HG02678 (cell line): ENCODE measurements around the gene ZYG11A.

Experiments used
- ATAC-seq: cut with Tn5 transposase; IDR thresholded peaks from one replicate; pipeline ENCODE4 v1.9.1; 2021; ENCODE audit warnings: mild to moderate bottlenecking, moderate library complexity; ENCODE audit not compliant: unreplicated experiment

Gene ZYG11A

DNA sequence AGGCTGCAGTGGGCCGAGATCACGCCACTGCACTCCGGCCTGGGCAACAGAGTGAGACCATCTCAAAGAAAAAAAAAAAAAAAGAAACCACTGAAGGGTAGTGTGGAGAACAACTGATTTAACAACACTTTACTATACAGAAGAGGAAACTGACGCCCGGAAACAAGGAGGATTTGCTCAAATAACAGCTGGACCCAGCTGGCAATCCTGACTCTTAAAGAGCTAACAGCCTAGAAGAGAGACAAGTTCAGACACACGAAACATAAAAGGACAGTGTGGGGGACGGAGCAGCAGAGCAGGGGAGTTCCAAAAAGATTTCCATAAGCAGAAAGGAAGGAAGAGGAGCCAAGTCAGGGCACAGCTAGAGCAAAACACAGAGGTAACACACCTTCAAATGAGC is 74.6 kb downstream of the ZYG11A start:
- ATAC-seq, result no peak

DNA sequence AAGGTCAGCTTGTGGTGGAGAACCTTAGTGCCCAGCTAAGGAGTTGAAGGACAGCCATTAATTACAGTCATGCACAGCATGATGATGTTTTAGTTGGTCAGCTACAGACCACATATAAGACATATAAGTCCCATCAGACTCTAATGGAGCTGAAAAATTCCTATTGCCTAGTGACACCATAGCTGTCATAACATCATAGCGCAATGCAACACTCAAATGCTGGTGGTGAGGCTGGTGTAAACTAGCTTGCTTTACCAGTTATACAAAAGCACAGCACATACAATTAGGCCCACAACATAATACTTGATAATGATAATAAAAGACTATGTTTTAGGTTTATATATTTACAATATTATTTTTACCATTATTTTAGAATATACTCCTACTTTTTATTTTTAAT is 75.0 kb downstream of the ZYG11A start:
- ATAC-seq, result no peak

DNA sequence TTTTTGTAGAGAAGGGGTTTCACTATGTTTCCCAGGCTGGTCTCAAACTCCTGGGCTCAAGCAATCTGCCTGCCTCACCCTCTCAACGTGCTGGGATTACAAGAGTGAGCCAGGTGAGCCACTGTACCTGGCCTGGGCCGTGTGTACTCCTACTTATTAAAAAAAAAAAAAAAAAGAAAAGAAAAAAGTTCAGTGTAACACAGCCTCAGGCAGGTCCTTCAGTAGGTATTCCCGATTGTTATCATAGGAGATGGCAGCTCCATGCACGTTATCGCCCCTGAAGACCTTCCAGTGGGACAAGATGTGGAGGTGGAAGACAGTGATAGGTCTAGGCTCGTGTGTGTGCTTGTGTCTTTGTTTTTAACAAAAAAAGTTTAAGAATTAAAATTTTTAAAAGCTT is 75.6 kb downstream of the ZYG11A start:
- ATAC-seq, result no peak

DNA sequence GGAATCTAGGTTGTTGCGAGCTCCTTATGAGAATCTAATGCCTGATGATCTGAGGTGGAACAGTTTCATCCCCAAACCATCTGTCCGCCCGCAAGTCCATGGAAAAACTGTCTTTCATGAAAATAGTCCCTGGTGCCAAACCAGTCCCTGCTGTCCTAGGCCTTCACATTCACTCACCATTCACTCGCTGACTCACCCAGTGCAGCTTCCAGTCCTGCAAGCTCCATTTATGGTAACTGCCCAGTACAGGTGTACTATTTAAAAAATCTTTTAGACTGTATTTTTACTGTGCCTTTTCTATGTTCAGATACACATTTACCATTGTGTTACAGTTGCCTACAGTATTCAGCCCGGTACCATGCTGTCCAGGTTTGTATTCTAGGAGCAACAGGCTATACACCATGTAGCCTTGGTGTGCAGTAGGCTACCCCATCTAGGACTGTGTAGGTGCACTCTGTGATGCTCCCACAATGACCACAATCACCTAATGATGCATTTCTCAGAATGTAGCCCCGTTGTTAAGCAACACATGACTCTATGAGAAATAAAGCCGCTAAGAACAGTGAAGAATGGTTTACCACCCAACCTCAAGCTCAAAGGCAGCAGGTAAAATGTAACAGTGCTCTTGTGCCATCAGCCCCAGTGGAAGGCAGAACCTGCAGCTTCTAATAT is 76.6 kb downstream of the ZYG11A start:
- no peak for ATAC-seq

DNA sequence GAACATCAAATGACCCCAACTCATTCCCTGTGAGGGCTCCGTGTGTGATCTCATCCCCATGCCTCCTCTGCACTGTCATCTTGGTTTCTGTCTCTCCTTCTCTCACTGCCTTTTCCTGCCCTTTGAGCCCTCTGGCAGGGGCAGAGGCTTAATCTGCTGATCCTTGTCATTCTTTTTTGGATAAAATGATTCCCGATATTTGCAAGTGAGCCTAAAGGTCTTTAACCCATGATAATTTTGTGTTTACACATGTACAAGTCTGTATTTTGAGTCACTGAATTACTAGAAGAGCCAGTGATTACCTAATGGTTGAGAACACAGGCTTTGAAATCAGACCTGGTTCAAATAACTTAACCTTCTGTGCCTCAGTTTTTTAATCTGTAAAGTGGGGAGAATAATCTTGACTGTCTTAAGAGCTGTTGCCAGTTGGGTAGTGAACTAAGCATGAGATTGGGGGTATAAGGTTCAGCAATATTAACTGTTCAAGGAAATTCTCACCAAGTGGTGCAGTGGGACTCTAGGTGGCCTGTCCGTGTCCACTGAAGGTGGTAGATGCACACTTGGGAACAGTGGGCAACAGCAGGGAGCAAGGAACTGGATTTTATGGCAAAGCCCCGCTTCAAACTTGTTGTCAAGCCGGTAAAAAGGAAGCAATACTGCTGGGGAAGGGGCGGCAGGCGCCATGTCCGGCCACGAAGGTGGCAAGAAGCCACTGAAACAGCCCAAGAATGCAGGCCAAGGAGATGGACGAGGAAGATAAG is 77.3 kb downstream of the ZYG11A start:
- no peak for ATAC-seq

DNA sequence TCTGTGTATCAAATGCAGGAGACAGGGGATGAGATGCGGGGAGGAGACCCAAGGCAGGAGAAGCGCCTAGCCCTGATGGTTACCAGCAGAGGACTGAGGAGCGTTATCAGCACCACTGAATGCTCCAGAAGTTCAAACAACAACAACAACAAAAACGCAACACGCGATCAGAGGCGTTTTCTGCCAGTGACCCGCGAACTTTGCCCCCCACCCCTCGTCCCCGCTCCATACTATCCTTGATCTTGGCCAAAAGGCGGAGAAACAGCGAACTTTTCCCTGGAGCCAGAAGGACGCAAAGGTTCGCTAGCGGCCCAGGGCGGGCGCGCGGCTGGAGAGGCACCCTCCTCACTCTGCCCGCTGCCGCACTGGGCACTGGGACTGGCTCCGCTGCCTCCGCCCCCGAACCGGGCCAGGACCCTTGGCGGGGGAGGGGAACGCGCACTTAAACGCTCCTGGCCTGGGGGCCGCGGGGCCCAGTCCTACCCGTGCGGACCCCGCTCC is 78.3 kb downstream of the ZYG11A start:
- ATAC-seq, result no peak

DNA sequence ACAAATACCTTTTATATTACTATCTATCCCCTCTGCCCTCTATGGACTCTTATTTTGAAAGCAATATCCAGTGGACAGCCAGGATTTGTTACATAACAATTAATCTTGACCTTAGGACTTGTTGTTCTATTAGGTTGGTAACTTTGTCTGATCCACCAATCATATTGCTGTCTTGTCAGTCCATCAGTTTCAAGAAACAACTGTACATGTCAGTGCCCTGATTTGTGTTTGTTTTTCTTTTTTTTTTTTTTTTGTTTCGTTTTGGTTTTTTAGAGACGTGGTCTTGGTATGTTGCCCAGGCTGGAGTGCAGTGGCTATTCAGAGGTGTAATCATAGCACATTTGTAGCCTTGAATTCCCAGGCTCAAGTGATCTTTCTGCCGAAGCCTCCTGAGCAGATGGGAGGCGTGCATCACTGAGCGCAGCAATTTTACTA is 83.0 kb downstream of the ZYG11A start:
- ATAC-seq, result no peak

DNA sequence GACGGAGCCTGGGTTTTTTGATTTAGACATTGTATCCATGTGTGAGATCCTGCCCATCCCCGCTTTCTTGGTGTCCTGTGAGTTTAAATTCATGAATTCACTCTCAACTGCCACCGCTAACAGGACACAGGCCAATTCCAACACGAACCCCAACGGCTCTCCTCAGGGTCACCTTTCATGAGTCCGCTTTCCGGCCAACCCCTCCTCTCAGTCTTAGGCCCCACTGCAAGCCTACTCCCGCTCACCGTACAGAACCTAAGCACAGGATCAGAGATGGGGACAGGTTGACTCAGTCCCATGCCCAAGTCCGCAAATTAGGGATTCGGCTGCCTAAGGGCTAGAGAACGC is 84.3 kb downstream of the ZYG11A start:
- ATAC-seq, result no peak

DNA sequence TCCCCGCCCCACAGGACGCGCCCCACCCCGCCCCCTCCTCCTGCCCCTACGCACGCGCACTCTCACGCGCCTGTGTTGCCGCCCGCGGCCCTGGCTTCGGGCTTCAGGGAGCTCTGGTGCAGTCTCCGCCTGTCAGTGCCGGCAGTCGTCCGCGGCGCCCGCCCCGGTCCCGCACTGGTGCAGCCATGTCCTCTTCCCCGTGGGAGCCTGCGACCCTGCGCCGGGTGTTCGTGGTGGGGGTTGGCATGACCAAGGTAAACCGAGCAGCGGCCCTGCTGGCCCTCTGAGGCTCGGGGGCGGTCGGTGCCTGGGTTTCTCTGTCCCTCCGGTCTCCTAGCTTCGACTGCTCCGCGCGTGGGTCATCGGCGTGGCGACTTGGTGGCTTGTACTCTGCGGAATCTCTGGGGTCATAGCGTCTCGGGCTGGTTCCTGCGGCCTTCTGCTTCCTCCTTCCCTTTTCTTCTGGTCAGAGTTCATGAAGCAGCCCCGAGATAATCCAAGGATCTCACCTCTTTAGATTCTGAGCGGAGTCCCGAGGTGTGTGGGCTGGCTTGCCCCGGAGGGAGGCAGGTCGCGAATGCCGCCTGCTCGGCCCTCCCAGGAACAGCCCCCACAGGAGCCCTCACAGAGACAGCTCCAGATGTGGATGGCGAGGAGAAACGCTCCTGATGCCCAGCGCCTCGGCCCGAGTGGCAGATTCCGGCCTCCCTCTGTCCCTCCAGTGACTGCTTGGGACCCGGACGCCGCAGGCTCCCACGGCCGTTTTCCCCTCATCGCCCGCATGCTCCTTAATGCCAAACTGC is 84.9 kb downstream of the ZYG11A start, which contains the start of gene SCP2:
SCP2 (plus strand) TSS at position 65 of the 803 bp plus-strand sequence; CDS start at position 186, 121 bp downstream.
- peak; percentile 68 for ATAC-seq

DNA sequence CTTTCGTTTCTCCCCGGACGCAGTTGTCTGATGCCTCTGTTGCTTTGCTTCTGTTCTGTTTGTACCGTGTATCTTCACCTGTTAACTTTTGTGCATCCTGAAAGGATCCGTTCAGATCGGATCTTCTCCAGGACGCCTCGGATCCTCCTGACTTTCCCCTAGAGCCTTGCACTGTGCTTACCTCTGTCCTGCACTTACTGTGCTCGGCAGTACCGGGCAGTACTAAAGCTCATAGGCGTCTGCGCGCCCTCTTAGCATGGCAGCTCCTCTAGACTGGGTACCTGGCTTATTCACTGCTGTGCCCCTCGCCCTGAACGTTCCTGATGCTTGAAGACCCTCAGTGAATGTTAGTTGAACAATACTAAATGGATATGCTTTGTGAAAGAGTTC is 85.5 kb downstream of the ZYG11A start:
- ATAC-seq, result no peak

DNA sequence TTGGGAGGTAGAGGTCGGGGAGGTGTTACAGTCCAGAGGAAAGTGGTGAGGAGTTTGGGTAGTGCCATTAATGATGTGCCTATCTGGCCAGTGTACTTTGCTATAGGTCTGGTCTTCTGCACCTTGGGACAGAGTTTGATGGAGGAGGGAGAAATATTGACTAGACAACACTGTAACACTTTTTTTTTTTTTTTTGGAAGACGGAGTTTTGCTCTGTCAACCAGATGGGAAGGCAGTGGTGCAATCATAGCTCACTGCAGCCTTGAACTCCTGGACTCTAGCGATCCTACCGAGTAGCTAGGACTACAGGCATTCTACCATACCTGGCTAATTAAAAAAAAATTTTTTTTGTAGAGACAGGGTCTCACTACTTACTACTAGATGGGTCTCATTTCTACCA is 86.5 kb downstream of the ZYG11A start:
- ATAC-seq, result no peak

DNA sequence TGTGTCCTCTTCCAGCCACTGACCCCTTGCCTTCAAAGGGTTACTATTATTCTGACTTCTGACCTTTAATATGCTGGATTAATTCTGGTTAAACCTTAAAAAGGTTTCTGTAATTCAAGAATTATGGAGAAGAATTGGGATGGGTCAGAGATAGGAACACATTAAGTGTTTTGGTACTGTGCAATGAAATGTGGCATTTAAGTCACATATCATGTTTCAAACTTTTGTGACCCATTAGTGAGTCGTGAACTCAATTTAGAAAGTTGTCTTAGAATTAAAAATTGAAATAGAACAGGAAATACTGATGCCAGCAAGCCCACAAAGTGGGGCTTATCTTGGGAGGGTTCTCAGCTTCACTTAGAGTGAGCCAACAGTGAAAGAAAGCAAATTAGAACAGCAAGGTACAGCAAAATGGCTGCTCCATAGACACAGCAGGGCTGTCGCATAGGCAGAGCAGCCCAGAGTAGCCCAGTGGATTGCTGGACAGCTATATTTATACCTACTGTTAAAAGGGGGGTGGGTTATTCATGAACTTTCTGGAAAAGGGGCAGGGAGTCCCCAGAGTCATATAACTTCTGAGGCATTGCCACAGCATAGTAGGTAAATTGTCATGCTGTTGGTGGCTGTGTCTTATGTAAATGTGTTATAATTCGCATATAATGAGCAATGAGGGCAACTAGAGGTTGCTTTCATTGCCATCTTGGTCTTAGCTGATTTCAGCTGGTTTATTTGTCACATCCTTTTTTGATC is 95.0 kb downstream of the ZYG11A start:
- ATAC-seq, result no peak

DNA sequence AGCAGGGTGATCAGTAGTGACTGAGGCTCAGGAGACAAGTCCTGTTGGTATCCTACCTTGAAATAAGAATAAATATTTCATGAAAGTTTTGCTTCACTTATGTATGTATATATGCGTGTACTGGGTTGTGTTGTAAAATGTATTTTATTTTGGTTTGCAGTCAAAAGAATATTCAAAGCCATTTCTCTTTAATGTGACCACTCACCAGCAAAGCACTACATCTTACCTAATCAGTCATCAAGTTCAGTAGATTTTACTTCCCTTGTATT is 95.6 kb downstream of the ZYG11A start:
- no peak for ATAC-seq

DNA sequence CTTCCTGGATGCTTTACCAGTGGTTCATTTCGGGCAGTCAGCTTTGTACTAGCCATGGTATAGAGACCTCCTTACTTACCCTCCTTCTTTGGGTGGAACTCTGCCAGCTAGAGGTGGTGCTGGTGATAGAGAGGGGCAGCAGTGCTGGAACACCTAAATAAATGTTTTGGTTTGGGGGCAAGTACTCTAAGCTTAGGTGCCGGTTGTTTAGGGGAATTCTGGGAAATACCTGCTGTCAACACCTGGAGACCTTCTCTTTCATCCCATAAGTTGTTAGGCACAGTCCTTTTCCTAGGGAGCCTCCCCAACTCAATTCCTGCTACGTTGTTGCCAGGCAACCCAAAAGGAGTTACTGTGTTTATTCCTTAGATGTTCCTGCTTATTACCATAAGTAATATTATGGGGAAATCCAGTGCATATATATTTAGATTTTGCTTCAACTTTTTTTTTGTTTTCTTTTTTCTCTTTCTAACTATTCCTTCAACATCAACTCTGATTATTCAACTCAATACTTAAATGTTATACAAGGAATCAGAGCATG is 101.4 kb downstream of the ZYG11A start:
- no peak for ATAC-seq

DNA sequence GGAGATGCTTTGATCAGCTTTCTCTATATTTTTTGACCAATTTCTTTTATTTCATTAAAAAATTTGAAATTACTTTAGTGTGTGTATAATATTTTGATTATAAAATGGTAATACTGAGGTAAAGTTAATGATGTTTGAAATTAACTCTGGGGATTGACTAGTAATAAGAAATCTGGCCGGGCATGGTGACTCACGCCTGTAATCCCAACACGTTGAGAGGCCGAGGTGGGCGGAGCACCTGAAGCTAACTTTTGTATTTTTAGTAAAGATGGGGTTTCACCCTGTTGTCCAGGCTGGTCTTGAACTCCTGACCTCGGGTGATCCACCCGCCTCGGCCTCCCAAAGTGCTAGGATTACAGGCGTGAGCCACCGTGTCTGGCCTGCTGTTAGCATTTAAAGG is 102.0 kb downstream of the ZYG11A start:
- no peak for ATAC-seq
